HCT116 (cell line): ENCODE data around the gene CLASP1. TPM values are rescaled to one million over a fixed set of nuclear protein-coding genes. Genes with fewer than 3 reads are reported as not detected.

Experiments used
- ATAC-seq: fragments of 200-7000 bp; cut with Tn5 transposase; 2 replicates; pipeline ENCODE4 v1.9.1; 2020; ENCODE audit warnings: mild to moderate bottlenecking, moderate library complexity
- BruUV-seq: library from RNA; stranded (reverse); fragments of 400-500 nt; replicated peaks from 2 replicates; lab custom pipeline; 2021; lab: Mats Ljungman, UMichigan
- CTCF ChIA-PET: fragments of 300-600 bp; sonication (Branson Sonifier 250); formaldehyde crosslinking; loops from one replicate; lab custom pipeline; 2021; ENCODE audit warnings: antibody characterized with exemption; lab: Charles Lee
- POLR2A ChIA-PET: fragments of 300-600, 350-600 bp; sonication (Branson Sonifier 250); formaldehyde crosslinking; loops from one replicate; lab custom pipeline; 2021; ENCODE audit warnings: antibody characterized with exemption; lab: Charles Lee
- RAD21 ChIA-PET, 2 experiments: fragments of 300-600 bp; sonication (Branson Sonifier 250); formaldehyde crosslinking; loops; one replicate each; lab custom pipeline; 2023; ENCODE audit warnings: low total read pairs in 2 of 2; ENCODE audit not compliant: uncharacterized antibody in 2 of 2, unreplicated experiment in 2 of 2, low non-redundant PET in 1 of 2; lab: Charles Lee
- DNase-seq: peaks from one replicate; pipeline ENCODE4 v3.0.0-alpha.2; 2010; ENCODE audit warnings: low read depth, low spot score
- H2AFZ ChIP-seq: fragments of 200-600 bp; shearing (Covaris generic), sonication (generic); 2 replicates; pipeline ENCODE4 v1.6.1; 2017; ENCODE audit warnings: low read depth, mixed run types, mixed read lengths, antibody characterized with exemption, low read length; ENCODE audit not compliant: poor library complexity, severe bottlenecking
- H3K27ac ChIP-seq: 2 replicates; pipeline ENCODE4 v1.5.1; 2012; ENCODE audit warnings: low read depth, low read length
- H3K27me3 ChIP-seq: fragments of 200-600 bp; sonication (generic); 2 replicates; pipeline ENCODE4 v1.6.1; 2016; ENCODE audit warnings: mixed run types, low read length, mixed read lengths; ENCODE audit not compliant: insufficient read depth
- H3K36me3 ChIP-seq, 2 experiments: fragments of 200-500 bp in 1 of 2; fragments of 200-600 bp in 1 of 2; sonication (Bioruptor generic) in 1 of 2; sonication (generic) in 1 of 2; 2 replicates each; pipeline versions ENCODE4 v1.5.1 to v1.6.1; 2014 to 2016; ENCODE audit warnings: low read length in 2 of 2, inconsistent platforms in 1 of 2, mixed read lengths in 1 of 2, mixed run types in 1 of 2; ENCODE audit not compliant: insufficient read depth in 2 of 2, control insufficient read depth in 1 of 2
- H3K4me1 ChIP-seq, 2 experiments: fragments of 200-600 bp in 1 of 2; sonication (generic) in 1 of 2; 2 replicates each; pipeline versions ENCODE4 v1.5.1 to v1.6.1; 2012 to 2017; ENCODE audit warnings: low read length in 2 of 2, inconsistent platforms in 1 of 2, mild to moderate bottlenecking in 1 of 2, mixed read lengths in 1 of 2, mixed run types in 1 of 2, moderate library complexity in 1 of 2; ENCODE audit not compliant: insufficient read depth in 2 of 2, control insufficient read depth in 1 of 2
- H3K4me2 ChIP-seq: fragments of 200-600 bp; sonication (generic); 2 replicates; pipeline ENCODE4 v1.6.1; 2017; ENCODE audit warnings: mixed run types, low read length, mixed read lengths
- H3K4me3 ChIP-seq, 2 experiments: fragments of 200-600 bp in 1 of 2; sonication (generic) in 1 of 2; replicated peaks in 1 of 2; 2 replicates each; pipeline ENCODE4 v1.5.1; 2011 to 2016; ENCODE audit warnings: low read length in 2 of 2, control low read depth in 1 of 2, low read depth in 1 of 2, mild to moderate bottlenecking in 1 of 2, mixed read lengths in 1 of 2, mixed run types in 1 of 2
- H3K79me2 ChIP-seq: fragments of 200-600 bp; sonication (generic); 2 replicates; pipeline ENCODE4 v1.6.1; 2017; ENCODE audit warnings: mild to moderate bottlenecking, mixed run types, low read length, moderate library complexity, mixed read lengths; ENCODE audit not compliant: insufficient read depth
- H3K9ac ChIP-seq: fragments of 200-600 bp; sonication (generic); 2 replicates; pipeline ENCODE4 v1.6.1; 2016; ENCODE audit warnings: low read length, mixed read lengths
- H3K9me2 ChIP-seq: fragments of 200-600 bp; sonication (generic), shearing (Covaris generic); 2 replicates; pipeline ENCODE4 v1.6.1; 2017; ENCODE audit warnings: mixed run types, mild to moderate bottlenecking, moderate library complexity; ENCODE audit not compliant: insufficient read depth
- H3K9me3 ChIP-seq, 2 experiments: fragments of 200-500 bp in 1 of 2; fragments of 200-600 bp in 1 of 2; sonication (Bioruptor generic) in 1 of 2; sonication (generic) in 1 of 2; 2 replicates each; pipeline ENCODE4 v1.6.1; 2014 to 2017; ENCODE audit warnings: low read length in 2 of 2, mixed read lengths in 2 of 2, inconsistent platforms in 1 of 2, low read depth in 1 of 2, mild to moderate bottlenecking in 1 of 2, mixed run types in 1 of 2, moderate library complexity in 1 of 2; ENCODE audit not compliant: control insufficient read depth in 1 of 2, insufficient read depth in 1 of 2
- H4K20me1 ChIP-seq: fragments of 200-600 bp; sonication (generic), shearing (Covaris generic); 2 replicates; pipeline ENCODE4 v1.6.1; 2017; ENCODE audit warnings: mixed run types, mild to moderate bottlenecking, moderate library complexity; ENCODE audit not compliant: insufficient read depth
- CBX3 ChIP-seq: IDR thresholded peaks from 2 replicates; pipeline ENCODE4 v1.6.1; 2012; ENCODE audit warnings: low read depth
- EZH2 ChIP-seq: fragments of 200-600 bp; sonication (generic); IDR thresholded peaks from 2 replicates; pipeline ENCODE4 v1.6.1; 2017; ENCODE audit warnings: antibody characterized with exemption, mixed run types
- EZH2phosphoT487 ChIP-seq: fragments of 200-600 bp; IDR thresholded peaks from 2 replicates; pipeline ENCODE4 v1.6.1; 2018; ENCODE audit warnings: antibody characterized with exemption, borderline replicate concordance
- FOSL1 ChIP-seq: IDR thresholded peaks from 2 replicates; pipeline ENCODE4 v1.6.1; 2012; ENCODE audit warnings: low read depth
- JUND ChIP-seq: IDR thresholded peaks from 2 replicates; pipeline ENCODE4 v1.6.1; 2012
- SP1 ChIP-seq: IDR thresholded peaks from 2 replicates; pipeline ENCODE4 v1.6.1; 2012; ENCODE audit warnings: low read depth
- TCF7L2 ChIP-seq: IDR thresholded peaks from 2 replicates; pipeline ENCODE4 v1.7.0; 2011; ENCODE audit warnings: borderline replicate concordance, inconsistent platforms; ENCODE audit not compliant: insufficient read depth, insufficient read length; ENCODE audit errors: extremely low read depth
- intact Hi-C: fragments of 100-400 bp; cut with micrococcal nuclease; formaldehyde crosslinking; loops from 2 replicates; pipeline ENCODE4 v1.10.0; 2022
- total RNA-seq: library from RNA; stranded (reverse); gene quantifications from one replicate; pipeline ENCODE4 v1.2.1, GENCODE V29; 2021; ENCODE audit not compliant: unreplicated experiment
- TF ChIP-seq, protein P1 (sequence below): IDR thresholded peaks from 2 replicates; pipeline ENCODE4 v1.6.1; 2011; ENCODE audit warnings: mild to moderate bottlenecking, low read length, moderate library complexity; ENCODE audit not compliant: insufficient replicate concordance; ENCODE audit errors: extremely low read depth
- TF ChIP-seq, protein P2 (sequence below): IDR thresholded peaks from 2 replicates; pipeline ENCODE4 v1.6.1; 2012; ENCODE audit warnings: low read depth
- TF ChIP-seq, protein P3 (sequence below), 3 experiments: fragments of 200-600 bp in 1 of 3; sonication (generic) in 1 of 3; IDR thresholded peaks in 2 of 3; conservative IDR thresholded peaks in 1 of 3; 2 replicates each; pipeline ENCODE4 v1.5.1; 2012 to 2017; ENCODE audit warnings: low read depth in 2 of 3, low read length in 2 of 3, antibody characterized with exemption in 1 of 3, borderline replicate concordance in 1 of 3, control low read depth in 1 of 3, mild to moderate bottlenecking in 1 of 3, mixed read lengths in 1 of 3, mixed run types in 1 of 3, moderate library complexity in 1 of 3; ENCODE audit not compliant: insufficient read depth in 1 of 3

The CLASP1 gene
- total RNA-seq, 1 experiment from 2014 or later, result 41.9 TPM

DNA sequence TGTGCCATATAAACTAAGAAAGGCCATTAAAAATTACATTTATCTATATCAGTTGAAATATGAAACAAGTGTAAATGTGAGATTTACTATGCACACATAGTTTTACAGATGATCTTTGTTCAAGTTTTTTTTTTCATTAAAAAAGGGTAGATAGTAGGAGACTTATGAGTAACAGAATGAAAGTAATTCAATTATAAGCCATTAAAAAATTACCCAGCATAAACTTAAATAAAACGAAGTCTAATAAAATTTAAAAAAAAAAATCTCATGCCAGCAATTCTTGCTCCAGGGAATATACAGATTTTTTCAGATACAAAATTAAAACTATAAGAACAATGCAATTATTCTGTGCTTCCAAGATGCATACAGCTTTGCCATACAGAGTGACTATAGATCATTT, 236.9 kb downstream of the CLASP1 start:
- ChIA-PET POLR2A (no interaction called here), RAD21 (no interaction called here), CTCF (no interaction called here)
- Histone ChIP-seq H3K27me3 (no peaks in the 10 kb centered on the region), H2AFZ (no peak overlapping the region), H3K9me2 (no peaks in the 10 kb centered on the region), H3K27ac (no peak overlapping the region), H3K4me3 (no peak overlapping the region), H3K4me1 (no peaks in the 10 kb centered on the region), H3K4me2 (no peak overlapping the region), H4K20me1 (no peaks in the 10 kb centered on the region), H3K9me3 (no peaks in the 10 kb centered on the region), H3K79me2 (no peaks in the 10 kb centered on the region), H3K9ac (no peak overlapping the region), H3K36me3 (peaks cover 0 to 3% of the 10 kb centered on the region in 2 experiments; a peak in 1 of 4 replicates)
- TF ChIP-seq, protein P1, sequence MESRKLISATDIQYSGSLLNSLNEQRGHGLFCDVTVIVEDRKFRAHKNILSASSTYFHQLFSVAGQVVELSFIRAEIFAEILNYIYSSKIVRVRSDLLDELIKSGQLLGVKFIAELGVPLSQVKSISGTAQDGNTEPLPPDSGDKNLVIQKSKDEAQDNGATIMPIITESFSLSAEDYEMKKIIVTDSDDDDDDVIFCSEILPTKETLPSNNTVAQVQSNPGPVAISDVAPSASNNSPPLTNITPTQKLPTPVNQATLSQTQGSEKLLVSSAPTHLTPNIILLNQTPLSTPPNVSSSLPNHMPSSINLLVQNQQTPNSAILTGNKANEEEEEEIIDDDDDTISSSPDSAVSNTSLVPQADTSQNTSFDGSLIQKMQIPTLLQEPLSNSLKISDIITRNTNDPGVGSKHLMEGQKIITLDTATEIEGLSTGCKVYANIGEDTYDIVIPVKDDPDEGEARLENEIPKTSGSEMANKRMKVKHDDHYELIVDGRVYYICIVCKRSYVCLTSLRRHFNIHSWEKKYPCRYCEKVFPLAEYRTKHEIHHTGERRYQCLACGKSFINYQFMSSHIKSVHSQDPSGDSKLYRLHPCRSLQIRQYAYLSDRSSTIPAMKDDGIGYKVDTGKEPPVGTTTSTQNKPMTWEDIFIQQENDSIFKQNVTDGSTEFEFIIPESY, result no peak
- no peak for TF ChIP-seq CBX3
- TF ChIP-seq SP1, result no peak
- no peak for TF ChIP-seq EZH2phosphoT487
- no peak for TF ChIP-seq TCF7L2
- no peak for TF ChIP-seq JUND
- DNase-seq, result no peak
- intact Hi-C loops, result no loop called here
- no TSS peak for BruUV-seq
- no peak for ATAC-seq

DNA sequence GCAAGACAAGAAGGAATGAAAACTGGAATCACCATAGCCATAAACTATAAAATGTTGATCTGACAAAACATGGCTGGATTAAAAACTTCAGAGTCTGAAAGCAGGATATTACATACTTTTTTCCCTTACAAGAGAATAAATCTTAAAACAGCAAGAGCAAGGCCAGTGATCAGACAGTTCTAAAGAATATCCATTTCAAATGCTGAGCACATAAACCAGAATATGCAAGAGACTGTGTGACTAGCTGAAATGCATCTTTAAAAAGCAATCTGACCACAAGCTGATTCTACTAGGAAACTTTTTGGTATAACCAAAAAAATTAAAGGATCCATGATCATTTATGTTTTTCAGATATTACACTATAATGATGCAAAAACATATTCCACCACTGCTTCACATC, 239.3 kb downstream of the CLASP1 start:
- RAD21 ChIA-PET, result no interaction called here
- no peaks in the 10 kb centered on the region for H3K79me2 ChIP-seq
- H3K9me3 ChIP-seq, result no peaks in the 10 kb centered on the region
- H3K4me2 ChIP-seq, result no peak overlapping the region
- intact Hi-C loops, result no loop called here
- no peaks in the 10 kb centered on the region for H3K27me3 ChIP-seq
- H2AFZ ChIP-seq, result no peak overlapping the region
- H3K4me3 ChIP-seq, result no peak overlapping the region
- no peaks in the 10 kb centered on the region for H3K4me1 ChIP-seq
- H3K9ac ChIP-seq, result no peak overlapping the region
- no peaks in the 10 kb centered on the region for H3K9me2 ChIP-seq
- DNase-seq, result no peak
- TF ChIP-seq FOSL1 (no peak), TCF7L2 (no peak), EZH2 (no peak)
- TF ChIP-seq, protein P2, sequence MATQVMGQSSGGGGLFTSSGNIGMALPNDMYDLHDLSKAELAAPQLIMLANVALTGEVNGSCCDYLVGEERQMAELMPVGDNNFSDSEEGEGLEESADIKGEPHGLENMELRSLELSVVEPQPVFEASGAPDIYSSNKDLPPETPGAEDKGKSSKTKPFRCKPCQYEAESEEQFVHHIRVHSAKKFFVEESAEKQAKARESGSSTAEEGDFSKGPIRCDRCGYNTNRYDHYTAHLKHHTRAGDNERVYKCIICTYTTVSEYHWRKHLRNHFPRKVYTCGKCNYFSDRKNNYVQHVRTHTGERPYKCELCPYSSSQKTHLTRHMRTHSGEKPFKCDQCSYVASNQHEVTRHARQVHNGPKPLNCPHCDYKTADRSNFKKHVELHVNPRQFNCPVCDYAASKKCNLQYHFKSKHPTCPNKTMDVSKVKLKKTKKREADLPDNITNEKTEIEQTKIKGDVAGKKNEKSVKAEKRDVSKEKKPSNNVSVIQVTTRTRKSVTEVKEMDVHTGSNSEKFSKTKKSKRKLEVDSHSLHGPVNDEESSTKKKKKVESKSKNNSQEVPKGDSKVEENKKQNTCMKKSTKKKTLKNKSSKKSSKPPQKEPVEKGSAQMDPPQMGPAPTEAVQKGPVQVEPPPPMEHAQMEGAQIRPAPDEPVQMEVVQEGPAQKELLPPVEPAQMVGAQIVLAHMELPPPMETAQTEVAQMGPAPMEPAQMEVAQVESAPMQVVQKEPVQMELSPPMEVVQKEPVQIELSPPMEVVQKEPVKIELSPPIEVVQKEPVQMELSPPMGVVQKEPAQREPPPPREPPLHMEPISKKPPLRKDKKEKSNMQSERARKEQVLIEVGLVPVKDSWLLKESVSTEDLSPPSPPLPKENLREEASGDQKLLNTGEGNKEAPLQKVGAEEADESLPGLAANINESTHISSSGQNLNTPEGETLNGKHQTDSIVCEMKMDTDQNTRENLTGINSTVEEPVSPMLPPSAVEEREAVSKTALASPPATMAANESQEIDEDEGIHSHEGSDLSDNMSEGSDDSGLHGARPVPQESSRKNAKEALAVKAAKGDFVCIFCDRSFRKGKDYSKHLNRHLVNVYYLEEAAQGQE, result no peak
- TF ChIP-seq, protein P3, sequence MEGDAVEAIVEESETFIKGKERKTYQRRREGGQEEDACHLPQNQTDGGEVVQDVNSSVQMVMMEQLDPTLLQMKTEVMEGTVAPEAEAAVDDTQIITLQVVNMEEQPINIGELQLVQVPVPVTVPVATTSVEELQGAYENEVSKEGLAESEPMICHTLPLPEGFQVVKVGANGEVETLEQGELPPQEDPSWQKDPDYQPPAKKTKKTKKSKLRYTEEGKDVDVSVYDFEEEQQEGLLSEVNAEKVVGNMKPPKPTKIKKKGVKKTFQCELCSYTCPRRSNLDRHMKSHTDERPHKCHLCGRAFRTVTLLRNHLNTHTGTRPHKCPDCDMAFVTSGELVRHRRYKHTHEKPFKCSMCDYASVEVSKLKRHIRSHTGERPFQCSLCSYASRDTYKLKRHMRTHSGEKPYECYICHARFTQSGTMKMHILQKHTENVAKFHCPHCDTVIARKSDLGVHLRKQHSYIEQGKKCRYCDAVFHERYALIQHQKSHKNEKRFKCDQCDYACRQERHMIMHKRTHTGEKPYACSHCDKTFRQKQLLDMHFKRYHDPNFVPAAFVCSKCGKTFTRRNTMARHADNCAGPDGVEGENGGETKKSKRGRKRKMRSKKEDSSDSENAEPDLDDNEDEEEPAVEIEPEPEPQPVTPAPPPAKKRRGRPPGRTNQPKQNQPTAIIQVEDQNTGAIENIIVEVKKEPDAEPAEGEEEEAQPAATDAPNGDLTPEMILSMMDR (IDR thresholded peaks at IDR 0.05 in 2 of 3, conservative IDR thresholded peaks at IDR 0.05 in 1 of 3; ENCODE audit: borderline replicate concordance in 1 of 3, insufficient read depth in 1 of 3, low read depth in 2 of 3, low read length in 2 of 3), result no peak
- TF ChIP-seq, all 23 proteins: peak for 0
- no peak for ATAC-seq
- no peaks in the 10 kb centered on the region for H4K20me1 ChIP-seq
- no TSS peak for BruUV-seq
- no peak overlapping the region for H3K27ac ChIP-seq
- ChIA-PET CTCF (no interaction called here), POLR2A (no interaction called here)
- peaks cover 0 to 5% of the 10 kb centered on the region in 2 experiments; a peak in 1 of 4 replicates for H3K36me3 ChIP-seq
